ENCODE measurements around the gene INHBE.

INHBE gene

DNA sequence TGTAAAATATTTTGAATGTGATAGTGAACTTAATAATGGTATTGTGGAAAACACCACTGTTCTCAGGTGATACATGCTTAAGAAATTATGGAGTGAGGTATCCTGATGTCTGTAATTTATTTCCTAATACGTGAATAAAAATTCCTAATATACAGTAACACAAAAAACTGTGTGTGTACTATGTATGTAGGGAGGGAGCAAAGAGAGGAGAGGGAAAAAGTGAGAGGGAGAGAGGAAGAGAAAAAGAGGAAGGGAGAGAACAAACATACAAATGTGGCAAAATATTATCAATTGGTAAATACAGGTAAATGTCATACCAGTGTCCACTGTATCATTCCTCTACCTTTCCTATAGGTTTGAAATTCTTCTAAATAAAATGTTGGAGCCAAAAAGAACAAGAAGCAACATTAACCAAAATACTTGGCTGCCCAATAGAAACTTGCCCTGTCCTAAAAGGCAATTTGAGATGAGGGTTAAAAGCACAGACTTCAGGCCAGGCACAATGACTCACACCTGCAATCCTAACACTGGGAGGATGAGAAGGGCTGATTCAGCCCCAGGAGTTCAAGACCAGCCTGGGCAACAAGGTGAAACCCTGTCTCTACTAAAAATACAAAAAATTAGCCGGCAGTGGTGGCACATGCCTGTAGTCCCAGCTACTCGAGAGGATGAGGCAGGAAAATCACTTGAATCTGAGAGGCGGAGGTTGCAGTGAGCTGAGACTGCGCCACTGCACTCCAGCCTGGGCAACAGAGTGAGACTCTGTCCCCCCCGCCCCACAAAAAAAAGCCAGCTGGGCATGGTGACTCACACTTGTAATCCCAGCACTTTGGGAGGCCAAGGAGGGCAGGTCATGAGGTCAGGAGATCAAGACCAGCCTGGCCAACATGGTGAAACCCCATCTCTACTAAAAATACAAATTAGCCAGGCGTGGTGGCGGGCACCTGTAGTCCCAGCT is 38.8 kb upstream of the INHBE start (continued):
- TF ChIP-seq, protein P1, sequence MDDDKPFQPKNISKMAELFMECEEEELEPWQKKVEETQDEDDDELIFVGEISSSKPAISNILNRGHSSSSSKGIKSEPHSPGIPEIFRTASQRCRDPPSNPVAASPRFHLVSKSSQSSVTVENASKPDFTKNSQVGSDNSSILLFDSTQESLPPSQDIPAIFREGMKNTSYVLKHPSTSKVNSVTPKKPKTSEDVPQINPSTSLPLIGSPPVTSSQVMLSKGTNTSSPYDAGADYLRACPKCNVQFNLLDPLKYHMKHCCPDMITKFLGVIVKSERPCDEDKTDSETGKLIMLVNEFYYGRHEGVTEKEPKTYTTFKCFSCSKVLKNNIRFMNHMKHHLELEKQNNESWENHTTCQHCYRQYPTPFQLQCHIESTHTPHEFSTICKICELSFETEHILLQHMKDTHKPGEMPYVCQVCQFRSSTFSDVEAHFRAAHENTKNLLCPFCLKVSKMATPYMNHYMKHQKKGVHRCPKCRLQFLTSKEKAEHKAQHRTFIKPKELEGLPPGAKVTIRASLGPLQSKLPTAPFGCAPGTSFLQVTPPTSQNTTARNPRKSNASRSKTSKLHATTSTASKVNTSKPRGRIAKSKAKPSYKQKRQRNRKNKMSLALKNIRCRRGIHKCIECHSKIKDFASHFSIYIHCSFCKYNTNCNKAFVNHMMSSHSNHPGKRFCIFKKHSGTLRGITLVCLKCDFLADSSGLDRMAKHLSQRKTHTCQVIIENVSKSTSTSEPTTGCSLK (tag by site-specific recombination; IDR thresholded peaks at IDR 0.05) = no peak
- TF ChIP-seq GLI4 (tag by site-specific recombination; IDR thresholded peaks at IDR 0.05) = no peak
- TF ChIP-seq, protein P2, sequence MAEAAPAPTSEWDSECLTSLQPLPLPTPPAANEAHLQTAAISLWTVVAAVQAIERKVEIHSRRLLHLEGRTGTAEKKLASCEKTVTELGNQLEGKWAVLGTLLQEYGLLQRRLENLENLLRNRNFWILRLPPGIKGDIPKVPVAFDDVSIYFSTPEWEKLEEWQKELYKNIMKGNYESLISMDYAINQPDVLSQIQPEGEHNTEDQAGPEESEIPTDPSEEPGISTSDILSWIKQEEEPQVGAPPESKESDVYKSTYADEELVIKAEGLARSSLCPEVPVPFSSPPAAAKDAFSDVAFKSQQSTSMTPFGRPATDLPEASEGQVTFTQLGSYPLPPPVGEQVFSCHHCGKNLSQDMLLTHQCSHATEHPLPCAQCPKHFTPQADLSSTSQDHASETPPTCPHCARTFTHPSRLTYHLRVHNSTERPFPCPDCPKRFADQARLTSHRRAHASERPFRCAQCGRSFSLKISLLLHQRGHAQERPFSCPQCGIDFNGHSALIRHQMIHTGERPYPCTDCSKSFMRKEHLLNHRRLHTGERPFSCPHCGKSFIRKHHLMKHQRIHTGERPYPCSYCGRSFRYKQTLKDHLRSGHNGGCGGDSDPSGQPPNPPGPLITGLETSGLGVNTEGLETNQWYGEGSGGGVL (tag by site-specific recombination; IDR thresholded peaks at IDR 0.05) = no peak
- TF ChIP-seq, protein P3, sequence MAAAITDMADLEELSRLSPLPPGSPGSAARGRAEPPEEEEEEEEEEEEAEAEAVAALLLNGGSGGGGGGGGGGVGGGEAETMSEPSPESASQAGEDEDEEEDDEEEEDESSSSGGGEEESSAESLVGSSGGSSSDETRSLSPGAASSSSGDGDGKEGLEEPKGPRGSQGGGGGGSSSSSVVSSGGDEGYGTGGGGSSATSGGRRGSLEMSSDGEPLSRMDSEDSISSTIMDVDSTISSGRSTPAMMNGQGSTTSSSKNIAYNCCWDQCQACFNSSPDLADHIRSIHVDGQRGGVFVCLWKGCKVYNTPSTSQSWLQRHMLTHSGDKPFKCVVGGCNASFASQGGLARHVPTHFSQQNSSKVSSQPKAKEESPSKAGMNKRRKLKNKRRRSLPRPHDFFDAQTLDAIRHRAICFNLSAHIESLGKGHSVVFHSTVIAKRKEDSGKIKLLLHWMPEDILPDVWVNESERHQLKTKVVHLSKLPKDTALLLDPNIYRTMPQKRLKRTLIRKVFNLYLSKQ (tag by site-specific recombination; IDR thresholded peaks at IDR 0.05; ENCODE audit: borderline replicate concordance) = no peak
- no peak for TF ChIP-seq ZNF76 (tag by site-specific recombination; IDR thresholded peaks at IDR 0.05; ENCODE audit: borderline replicate concordance, low read depth)
- TF ChIP-seq, protein P4, sequence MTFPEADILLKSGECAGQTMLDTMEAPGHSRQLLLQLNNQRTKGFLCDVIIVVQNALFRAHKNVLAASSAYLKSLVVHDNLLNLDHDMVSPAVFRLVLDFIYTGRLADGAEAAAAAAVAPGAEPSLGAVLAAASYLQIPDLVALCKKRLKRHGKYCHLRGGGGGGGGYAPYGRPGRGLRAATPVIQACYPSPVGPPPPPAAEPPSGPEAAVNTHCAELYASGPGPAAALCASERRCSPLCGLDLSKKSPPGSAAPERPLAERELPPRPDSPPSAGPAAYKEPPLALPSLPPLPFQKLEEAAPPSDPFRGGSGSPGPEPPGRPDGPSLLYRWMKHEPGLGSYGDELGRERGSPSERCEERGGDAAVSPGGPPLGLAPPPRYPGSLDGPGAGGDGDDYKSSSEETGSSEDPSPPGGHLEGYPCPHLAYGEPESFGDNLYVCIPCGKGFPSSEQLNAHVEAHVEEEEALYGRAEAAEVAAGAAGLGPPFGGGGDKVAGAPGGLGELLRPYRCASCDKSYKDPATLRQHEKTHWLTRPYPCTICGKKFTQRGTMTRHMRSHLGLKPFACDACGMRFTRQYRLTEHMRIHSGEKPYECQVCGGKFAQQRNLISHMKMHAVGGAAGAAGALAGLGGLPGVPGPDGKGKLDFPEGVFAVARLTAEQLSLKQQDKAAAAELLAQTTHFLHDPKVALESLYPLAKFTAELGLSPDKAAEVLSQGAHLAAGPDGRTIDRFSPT (tag by site-specific recombination; IDR thresholded peaks at IDR 0.05) = peak; percentile 78; the same call in 1 of the 2 replicates
- TF ChIP-seq, protein P5, sequence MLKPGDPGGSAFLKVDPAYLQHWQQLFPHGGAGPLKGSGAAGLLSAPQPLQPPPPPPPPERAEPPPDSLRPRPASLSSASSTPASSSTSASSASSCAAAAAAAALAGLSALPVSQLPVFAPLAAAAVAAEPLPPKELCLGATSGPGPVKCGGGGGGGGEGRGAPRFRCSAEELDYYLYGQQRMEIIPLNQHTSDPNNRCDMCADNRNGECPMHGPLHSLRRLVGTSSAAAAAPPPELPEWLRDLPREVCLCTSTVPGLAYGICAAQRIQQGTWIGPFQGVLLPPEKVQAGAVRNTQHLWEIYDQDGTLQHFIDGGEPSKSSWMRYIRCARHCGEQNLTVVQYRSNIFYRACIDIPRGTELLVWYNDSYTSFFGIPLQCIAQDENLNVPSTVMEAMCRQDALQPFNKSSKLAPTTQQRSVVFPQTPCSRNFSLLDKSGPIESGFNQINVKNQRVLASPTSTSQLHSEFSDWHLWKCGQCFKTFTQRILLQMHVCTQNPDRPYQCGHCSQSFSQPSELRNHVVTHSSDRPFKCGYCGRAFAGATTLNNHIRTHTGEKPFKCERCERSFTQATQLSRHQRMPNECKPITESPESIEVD (tag by site-specific recombination; IDR thresholded peaks at IDR 0.05) = no peak
- peak; percentile 40; the same call in 1 of the 2 replicates for TF ChIP-seq ZBTB17 (tag by site-specific recombination; IDR thresholded peaks at IDR 0.05)
- 0 out of 2 replicates have a peak, but pooled peaks have one; percentile 23 for TF ChIP-seq ZNF600 (tag by site-specific recombination; IDR thresholded peaks at IDR 0.05)
- TF ChIP-seq ZNF394 (tag by site-specific recombination; IDR thresholded peaks at IDR 0.05; ENCODE audit: borderline replicate concordance) = peak; percentile 35; the same call in 1 of the 2 replicates
- TF ChIP-seq ZNF544 (tag by site-specific recombination; IDR thresholded peaks at IDR 0.05) = no peak
- no peak for TF ChIP-seq ZBTB7A (tag by site-specific recombination; IDR thresholded peaks at IDR 0.05; ENCODE audit: low read depth)
- TF ChIP-seq EGR2 (tag by site-specific recombination; IDR thresholded peaks at IDR 0.05; ENCODE audit: low read depth) = no peak
- TF ChIP-seq, protein P6, sequence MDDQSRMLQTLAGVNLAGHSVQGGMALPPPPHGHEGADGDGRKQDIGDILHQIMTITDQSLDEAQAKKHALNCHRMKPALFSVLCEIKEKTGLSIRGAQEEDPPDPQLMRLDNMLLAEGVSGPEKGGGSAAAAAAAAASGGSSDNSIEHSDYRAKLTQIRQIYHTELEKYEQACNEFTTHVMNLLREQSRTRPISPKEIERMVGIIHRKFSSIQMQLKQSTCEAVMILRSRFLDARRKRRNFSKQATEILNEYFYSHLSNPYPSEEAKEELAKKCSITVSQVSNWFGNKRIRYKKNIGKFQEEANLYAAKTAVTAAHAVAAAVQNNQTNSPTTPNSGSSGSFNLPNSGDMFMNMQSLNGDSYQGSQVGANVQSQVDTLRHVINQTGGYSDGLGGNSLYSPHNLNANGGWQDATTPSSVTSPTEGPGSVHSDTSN (CRISPR knock-in tag; IDR thresholded peaks at IDR 0.05) = no peak
- TF ChIP-seq, protein P7, sequence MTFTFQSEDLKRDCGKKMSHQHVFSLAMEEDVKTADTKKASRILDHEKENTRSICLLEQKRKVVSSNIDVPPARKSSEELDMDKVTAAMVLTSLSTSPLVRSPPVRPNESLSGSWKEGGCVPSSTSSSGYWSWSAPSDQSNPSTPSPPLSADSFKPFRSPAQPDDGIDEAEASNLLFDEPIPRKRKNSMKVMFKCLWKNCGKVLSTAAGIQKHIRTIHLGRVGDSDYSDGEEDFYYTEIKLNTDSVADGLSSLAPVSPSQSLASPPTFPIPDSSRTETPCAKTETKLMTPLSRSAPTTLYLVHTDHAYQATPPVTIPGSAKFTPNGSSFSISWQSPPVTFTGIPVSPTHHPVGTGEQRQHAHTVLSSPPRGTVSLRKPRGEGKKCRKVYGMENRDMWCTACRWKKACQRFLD (tag by site-specific recombination; IDR thresholded peaks at IDR 0.05) = no peak
- TF ChIP-seq ZBTB20 (tag by site-specific recombination; IDR thresholded peaks at IDR 0.05) = no peak
- TF ChIP-seq, protein P8, sequence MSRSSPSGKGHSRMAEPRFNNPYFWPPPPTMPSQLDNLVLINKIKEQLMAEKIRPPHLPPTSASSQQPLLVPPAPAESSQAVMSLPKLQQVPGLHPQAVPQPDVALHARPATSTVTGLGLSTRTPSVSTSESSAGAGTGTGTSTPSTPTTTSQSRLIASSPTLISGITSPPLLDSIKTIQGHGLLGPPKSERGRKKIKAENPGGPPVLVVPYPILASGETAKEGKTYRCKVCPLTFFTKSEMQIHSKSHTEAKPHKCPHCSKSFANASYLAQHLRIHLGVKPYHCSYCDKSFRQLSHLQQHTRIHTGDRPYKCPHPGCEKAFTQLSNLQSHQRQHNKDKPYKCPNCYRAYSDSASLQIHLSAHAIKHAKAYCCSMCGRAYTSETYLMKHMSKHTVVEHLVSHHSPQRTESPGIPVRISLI (tag by site-specific recombination; IDR thresholded peaks at IDR 0.05) = peak; percentile 84
- no peak for TF ChIP-seq ZNF791 (tag by site-specific recombination; IDR thresholded peaks at IDR 0.05)
- TF ChIP-seq, protein P9, sequence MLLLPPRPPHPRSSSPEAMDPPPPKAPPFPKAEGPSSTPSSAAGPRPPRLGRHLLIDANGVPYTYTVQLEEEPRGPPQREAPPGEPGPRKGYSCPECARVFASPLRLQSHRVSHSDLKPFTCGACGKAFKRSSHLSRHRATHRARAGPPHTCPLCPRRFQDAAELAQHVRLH (tag by site-specific recombination; IDR thresholded peaks at IDR 0.05) = no peak
- TF ChIP-seq SCRT1 (tag by site-specific recombination; IDR thresholded peaks at IDR 0.05; ENCODE audit: borderline replicate concordance) = 0 out of 2 replicates have a peak, but pooled peaks have one; percentile 44
- TF ChIP-seq ZNF292 (tag by site-specific recombination; IDR thresholded peaks at IDR 0.05; ENCODE audit: borderline replicate concordance, low read depth) = no peak
- TF ChIP-seq, protein P10, sequence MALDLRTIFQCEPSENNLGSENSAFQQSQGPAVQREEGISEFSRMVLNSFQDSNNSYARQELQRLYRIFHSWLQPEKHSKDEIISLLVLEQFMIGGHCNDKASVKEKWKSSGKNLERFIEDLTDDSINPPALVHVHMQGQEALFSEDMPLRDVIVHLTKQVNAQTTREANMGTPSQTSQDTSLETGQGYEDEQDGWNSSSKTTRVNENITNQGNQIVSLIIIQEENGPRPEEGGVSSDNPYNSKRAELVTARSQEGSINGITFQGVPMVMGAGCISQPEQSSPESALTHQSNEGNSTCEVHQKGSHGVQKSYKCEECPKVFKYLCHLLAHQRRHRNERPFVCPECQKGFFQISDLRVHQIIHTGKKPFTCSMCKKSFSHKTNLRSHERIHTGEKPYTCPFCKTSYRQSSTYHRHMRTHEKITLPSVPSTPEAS (tag by site-specific recombination; IDR thresholded peaks at IDR 0.05) = no peak

All from HEK293 (cell line).